ENCODE data around the gene BCKDK. TPM values are rescaled to one million over a fixed set of nuclear protein-coding genes. Genes with fewer than 3 reads are reported as not detected.

BCKDK gene
- total RNA-seq, 1 experiment from 2014 or later: 58.3 TPM

- TF ChIP-seq STAT6 (CRISPR knock-in tag; conservative IDR thresholded peaks at IDR 0.05; ENCODE audit: low read depth): no peak
- TF ChIP-seq NFATC4 (CRISPR knock-in tag; IDR thresholded peaks at IDR 0.05): no peak
- no peak for TF ChIP-seq ZNF512 (CRISPR knock-in tag; IDR thresholded peaks at IDR 0.05; ENCODE audit: borderline replicate concordance)
- TF ChIP-seq GABPB1 (CRISPR knock-in tag; IDR thresholded peaks at IDR 0.05): no peak
- no peak for TF ChIP-seq ZNF532 (CRISPR knock-in tag; IDR thresholded peaks at IDR 0.05; ENCODE audit: borderline replicate concordance)
These were observed 15.9 kb upstream of the BCKDK start (continued) for GRCh38 chr16:31092330-31092729.

GRCh38 chr16:31093132-31093703 is 15.0 kb upstream of the BCKDK start:
- Mint-ChIP-seq H3K4me3 (peak overlapping the region; percentile 87), H3K4me1 (peaks cover 14% of the 10 kb centered on the region), H3K36me3 (peaks cover 12% of the 10 kb centered on the region), H3K27me3 (ENCODE audit: low read depth) (peaks cover 1% of the 10 kb centered on the region; the same call in 1 of the 2 replicates), H3K9me3 (0 out of 2 replicates have a peak, but pooled peaks cover 4% of the 10 kb centered on the region), H3K27ac (no peak overlapping the region)
- DNase-seq (ENCODE audit: low spot score) (peak; percentile 46), ATAC-seq (peak; percentile 14)
- CTCF ChIA-PET: interaction anchor here (0.6 to 3.2 kb wide), 11 partner anchors 19 to 240 kb away, joined by 3 to 24 read pairs (median 3); partner anchors contain the start of genes HSD3B7, KAT8, ZNF646 and ZNF668
- POLR2A ChIA-PET: interaction anchor here (0.6 to 1.6 kb wide), 3 partner anchors 19 to 63 kb away, joined by 3 to 5 read pairs (median 4); partner anchors contain the start of genes KAT8, ZNF646 and ZNF668
- TF ChIP-seq ATF3 (CRISPR knock-in tag; conservative IDR thresholded peaks at IDR 0.05): no peak
- no peak for TF ChIP-seq ZNF512 (CRISPR knock-in tag; IDR thresholded peaks at IDR 0.05; ENCODE audit: borderline replicate concordance)
- no peak for TF ChIP-seq GRHL2 (CRISPR knock-in tag; IDR thresholded peaks at IDR 0.05; ENCODE audit: insufficient replicate concordance, severe bottlenecking)

- Mint-ChIP-seq H3K27ac (peak overlapping the region; percentile 84; the same call in 1 of the 2 replicates), H3K4me3 (peak overlapping the region; percentile 87), H3K4me1 (peaks cover 14% of the 10 kb centered on the region), H3K27me3 (ENCODE audit: low read depth) (peaks cover 2% of the 10 kb centered on the region; the same call in 1 of the 2 replicates), H3K9me3 (0 out of 2 replicates have a peak, but pooled peaks cover 4% of the 10 kb centered on the region), H3K36me3 (peaks cover 12% of the 10 kb centered on the region)
- ATAC-seq: peak; percentile 2; the same call in 1 of the 2 replicates
- DNase-seq (ENCODE audit: low spot score): peak; percentile 32
- ChIA-PET CTCF (interaction anchor here (0.6 to 3.2 kb wide), 7 partner anchors 13 to 166 kb away, joined by 3 to 24 read pairs (median 5); partner anchors contain the start of genes HSD3B7, ZNF646 and ZNF668), POLR2A (interaction anchor here (0.8 kb wide), 1 partner anchor 20 kb away, joined by 3 read pairs; the partner anchor contains the start of genes ZNF646 and ZNF668)
- TF ChIP-seq TEAD4 (CRISPR knock-in tag; IDR thresholded peaks at IDR 0.05) (0 out of 2 replicates have a peak, but pooled peaks have one; percentile 44), NFE2L1 (CRISPR knock-in tag; IDR thresholded peaks at IDR 0.05) (peak; percentile 58; the same call in 1 of the 2 replicates), E2F4 (CRISPR knock-in tag; IDR thresholded peaks at IDR 0.05; ENCODE audit: borderline replicate concordance, low read depth) (no peak), TP53 (CRISPR knock-in tag; IDR thresholded peaks at IDR 0.05) (no peak), SMAD4 (CRISPR knock-in tag; IDR thresholded peaks at IDR 0.05) (peak; percentile 48; the same call in 1 of the 2 replicates)
These were observed 14.1 kb upstream of the BCKDK start for GRCh38 chr16:31094088-31094423.

All from WTC11 (cell line).